PC-9 (cell line): ENCODE measurements around the gene PCBP2. TPM values are rescaled to one million over a fixed set of nuclear protein-coding genes. Genes with fewer than 3 reads are reported as not detected.

Experiments used
- BruUV-seq: library from RNA; stranded (reverse); fragments of 400-500 nt; replicated peaks from 2 replicates; lab custom pipeline; 2021; lab: Mats Ljungman, UMichigan
- CTCF ChIA-PET: fragments of 300-600 bp; sonication (Branson Sonifier 250); formaldehyde crosslinking; loops from one replicate; lab custom pipeline; 2022; ENCODE audit warnings: antibody characterized with exemption; lab: Charles Lee
- POLR2A ChIA-PET: fragments of 300-600 bp; sonication (Branson Sonifier 250); formaldehyde crosslinking; loops from one replicate; lab custom pipeline; 2022; ENCODE audit warnings: antibody characterized with exemption; ENCODE audit not compliant: unreplicated experiment; lab: Charles Lee
- DNase-seq, 2 experiments: peaks; one replicate each; pipeline versions ENCODE4 v3.0.0 to v3.0.0-alpha.2; 2015 to 2022; ENCODE audit warnings: mixed read lengths in 1 of 2
- H2AFZ ChIP-seq: fragments of 200-600 bp; sonication (generic); 2 replicates; pipeline ENCODE4 v1.8.1; 2017; ENCODE audit warnings: antibody characterized with exemption
- H3F3A ChIP-seq: fragments of 200-600 bp; sonication (generic); 2 replicates; pipeline ENCODE4 v1.8.1; 2017; ENCODE audit warnings: antibody characterized with exemption, mild to moderate bottlenecking, low read depth; ENCODE audit not compliant: insufficient read depth
- H3K27ac ChIP-seq: fragments of 200-600 bp; sonication (generic); 2 replicates; pipeline ENCODE4 v1.6.1; 2016; ENCODE audit warnings: mixed run types
- H3K27me3 ChIP-seq: fragments of 200-600 bp; sonication (generic); 2 replicates; pipeline ENCODE4 v1.6.1; 2016; ENCODE audit warnings: low read depth, mixed run types; ENCODE audit not compliant: insufficient read depth
- H3K36me3 ChIP-seq: fragments of 200-600 bp; sonication (generic); 2 replicates; pipeline ENCODE4 v1.6.1; 2016; ENCODE audit warnings: low read depth, mixed run types
- H3K4me1 ChIP-seq: fragments of 200-600 bp; sonication (generic); replicated peaks from 2 replicates; pipeline ENCODE4 v1.6.1; 2016; ENCODE audit warnings: mixed run types; ENCODE audit not compliant: insufficient read depth
- H3K4me2 ChIP-seq: fragments of 200-600 bp; sonication (generic); 2 replicates; pipeline ENCODE4 v1.6.1; 2017; ENCODE audit warnings: mixed run types
- H3K4me3 ChIP-seq: fragments of 200-600 bp; sonication (generic); 2 replicates; pipeline ENCODE4 v1.6.1; 2016; ENCODE audit warnings: mixed run types
- H3K79me2 ChIP-seq: fragments of 200-600 bp; sonication (generic); 2 replicates; pipeline ENCODE4 v1.6.1; 2017; ENCODE audit warnings: low read depth, mixed run types
- H3K9me2 ChIP-seq: fragments of 200-600 bp; sonication (generic); 2 replicates; pipeline ENCODE4 v1.8.1; 2017; ENCODE audit warnings: mild to moderate bottlenecking; ENCODE audit not compliant: insufficient read depth
- H3K9me3 ChIP-seq: fragments of 200-600 bp; sonication (generic); 2 replicates; pipeline ENCODE4 v1.8.1; 2016; ENCODE audit warnings: low read depth; ENCODE audit not compliant: insufficient read depth
- H4K20me1 ChIP-seq: fragments of 200-600 bp; sonication (generic); 2 replicates; pipeline ENCODE4 v1.8.1; 2017; ENCODE audit not compliant: insufficient read depth
- EZH2 ChIP-seq: fragments of 200-600 bp; sonication (generic); IDR thresholded peaks from 2 replicates; pipeline ENCODE4 v1.8.0; 2017; ENCODE audit warnings: antibody characterized with exemption, low read depth
- intact Hi-C: fragments of 100-400 bp; cut with micrococcal nuclease; formaldehyde crosslinking; loops from one replicate; pipeline ENCODE4 v1.10.0; 2022; ENCODE audit not compliant: unreplicated experiment
- total RNA-seq: library from RNA; stranded (reverse); gene quantifications from 2 replicates; pipeline ENCODE4 v1.2.3, GENCODE V29; 2021
- TF ChIP-seq, protein P1 (sequence below): fragments of 200-600 bp; sonication (generic); conservative IDR thresholded peaks from 2 replicates; pipeline ENCODE4 v1.6.1; 2017; ENCODE audit warnings: mixed run types, antibody characterized with exemption, mild to moderate bottlenecking, moderate library complexity

Gene PCBP2
- total RNA-seq, 1 experiment from 2014 or later, result 833 TPM

- CTCF ChIA-PET, result interaction anchor here (0.7 to 1.1 kb wide), 4 partner anchors 31 to 1239 kb away, joined by 4 to 21 read pairs (median 8); no protein-coding TSS in a partner anchor
- intact Hi-C loops, result loop anchor here (1.0 to 5.0 kb wide), 2 partner anchors 11 to 50 kb away; partner anchors contain the start of genes PRR13 and TARBP2
These were observed 516 bp downstream of the PCBP2 start for GRCh38 chr12:53452159-53453077.

DNA sequence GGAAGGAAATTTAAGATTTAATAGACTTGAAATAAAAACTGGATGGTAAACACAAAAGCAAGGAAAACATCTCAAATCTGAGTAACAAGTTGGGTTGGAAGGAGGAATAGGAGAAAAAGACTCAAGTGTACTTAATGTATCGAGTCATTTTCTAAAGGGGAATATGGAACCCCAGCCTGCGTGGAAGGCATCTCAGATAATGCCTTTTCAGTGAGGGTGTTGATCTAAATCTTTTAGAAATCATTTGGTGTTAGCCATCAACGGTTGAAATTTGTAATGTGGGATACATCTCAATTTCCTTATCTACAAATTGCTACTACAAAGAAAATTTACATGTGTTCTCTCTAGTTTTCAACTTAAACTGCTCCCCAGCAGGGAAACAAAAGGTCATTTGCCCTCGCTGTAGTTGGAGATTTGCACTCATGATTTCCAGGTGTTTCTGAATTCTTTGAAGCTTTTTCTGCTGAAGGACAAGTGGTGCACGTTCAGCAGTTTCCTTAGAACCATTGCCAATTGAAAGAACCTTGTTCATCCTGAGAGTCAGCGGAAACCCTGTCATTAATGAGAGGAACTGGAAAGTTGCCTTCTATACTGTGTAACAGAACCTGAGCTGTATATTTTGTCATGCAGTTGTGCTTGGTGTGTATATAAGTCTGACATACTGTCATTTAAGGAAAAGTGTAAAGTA, 2.2 kb downstream of the PCBP2 start:
- CTCF ChIA-PET, result no interaction called here

More at GRCh38 chr12:53452159-53453077, 516 bp downstream of the PCBP2 start:
- TF ChIP-seq, protein P1, sequence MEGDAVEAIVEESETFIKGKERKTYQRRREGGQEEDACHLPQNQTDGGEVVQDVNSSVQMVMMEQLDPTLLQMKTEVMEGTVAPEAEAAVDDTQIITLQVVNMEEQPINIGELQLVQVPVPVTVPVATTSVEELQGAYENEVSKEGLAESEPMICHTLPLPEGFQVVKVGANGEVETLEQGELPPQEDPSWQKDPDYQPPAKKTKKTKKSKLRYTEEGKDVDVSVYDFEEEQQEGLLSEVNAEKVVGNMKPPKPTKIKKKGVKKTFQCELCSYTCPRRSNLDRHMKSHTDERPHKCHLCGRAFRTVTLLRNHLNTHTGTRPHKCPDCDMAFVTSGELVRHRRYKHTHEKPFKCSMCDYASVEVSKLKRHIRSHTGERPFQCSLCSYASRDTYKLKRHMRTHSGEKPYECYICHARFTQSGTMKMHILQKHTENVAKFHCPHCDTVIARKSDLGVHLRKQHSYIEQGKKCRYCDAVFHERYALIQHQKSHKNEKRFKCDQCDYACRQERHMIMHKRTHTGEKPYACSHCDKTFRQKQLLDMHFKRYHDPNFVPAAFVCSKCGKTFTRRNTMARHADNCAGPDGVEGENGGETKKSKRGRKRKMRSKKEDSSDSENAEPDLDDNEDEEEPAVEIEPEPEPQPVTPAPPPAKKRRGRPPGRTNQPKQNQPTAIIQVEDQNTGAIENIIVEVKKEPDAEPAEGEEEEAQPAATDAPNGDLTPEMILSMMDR, result peak; percentile 48; the same call in 1 of the 2 replicates
- no peak for TF ChIP-seq EZH2
- peaks cover 70% of the 10 kb centered on the region; the same call in 1 of the 2 replicates for H3F3A ChIP-seq
- no peaks in the 10 kb centered on the region for H3K9me2 ChIP-seq
- H3K79me2 ChIP-seq, result peaks cover 53% of the 10 kb centered on the region
- H3K27ac ChIP-seq, result peak overlapping the region; percentile 91
- no peaks in the 10 kb centered on the region for H3K27me3 ChIP-seq
- H3K4me3 ChIP-seq, result peak overlapping the region; percentile 84
- no TSS peak for BruUV-seq
- H3K4me2 ChIP-seq, result peak overlapping the region; percentile 82
- POLR2A ChIA-PET, result interaction anchor here (0.9 kb wide), 1 partner anchor 34 kb away, joined by 3 read pairs; no protein-coding TSS in a partner anchor
- H2AFZ ChIP-seq, result peak overlapping the region; percentile 66
- H3K4me1 ChIP-seq, result peaks cover 16% of the 10 kb centered on the region
- peak; percentile 55 to 82 for DNase-seq
- H4K20me1 ChIP-seq, result peaks cover 49% of the 10 kb centered on the region
- H3K9me3 ChIP-seq, result no peaks in the 10 kb centered on the region
- H3K36me3 ChIP-seq, result peaks cover 40% of the 10 kb centered on the region

More for the DNA sequence above, 2.2 kb downstream of the PCBP2 start:
- DNase-seq, result no peak
- peak overlapping the region; percentile 82 for H3K4me2 ChIP-seq
- H2AFZ ChIP-seq, result no peak overlapping the region
- TF ChIP-seq, protein P1, result no peak
- TF ChIP-seq EZH2, result no peak
- H3K9me2 ChIP-seq, result no peaks in the 10 kb centered on the region
- POLR2A ChIA-PET, result no interaction called here
- peak overlapping the region; percentile 84 for H3K4me3 ChIP-seq
- peaks cover 66% of the 10 kb centered on the region for H4K20me1 ChIP-seq
- no peaks in the 10 kb centered on the region for H3K9me3 ChIP-seq
- peaks cover 70% of the 10 kb centered on the region for H3K79me2 ChIP-seq
- intact Hi-C loops, result loop anchor here (5.0 kb wide), 1 partner anchor 48 kb away; the partner anchor contains the start of gene TARBP2
- no peaks in the 10 kb centered on the region for H3K27me3 ChIP-seq
- H3F3A ChIP-seq, result peaks cover 69% of the 10 kb centered on the region
- no peak overlapping the region for H3K27ac ChIP-seq
- no TSS peak for BruUV-seq
- peaks cover 55% of the 10 kb centered on the region for H3K36me3 ChIP-seq
- peaks cover 16% of the 10 kb centered on the region for H3K4me1 ChIP-seq
